Left lung (tissue), 10 donors: Measurements from ENCODE around the gene SLC39A1. TPM values are rescaled to one million over a fixed set of nuclear protein-coding genes. Genes with fewer than 3 reads are reported as not detected.
"Not testable (repeated sequence)": the region's sequence is repeated elsewhere in the genome, so short reads cannot be mapped to it uniquely, and the experiment has no call there.

Experiments
- ATAC-seq: fragments of 200-7000 bp; cut with Tn5 transposase; one replicate; pipeline ENCODE4 v1.9.1; 2020; ENCODE audit warnings: moderate library complexity
- DNase-seq, 4 donors: peaks; one replicate each; pipeline ENCODE4 v3.0.0-alpha.2; 2013 to 2020
- H3K27ac ChIP-seq, 2 donors: fragments of 200-600 bp; sonication (generic) in 1 of 2; one replicate each; pipeline versions ENCODE4 v1.5.0 to v1.8.0; 2020 to 2021
- H3K27me3 ChIP-seq, 2 donors: fragments of 200-600 bp; sonication (generic) in 1 of 2; one replicate each; pipeline versions ENCODE4 v1.5.0 to v1.8.0; 2020 to 2021
- H3K36me3 ChIP-seq, 2 donors: fragments of 200-600 bp; sonication (generic) in 1 of 2; one replicate each; pipeline versions ENCODE4 v1.5.0 to v1.8.0; 2020 to 2021
- H3K4me1 ChIP-seq, 2 donors: fragments of 200-600 bp; one replicate each; pipeline ENCODE4 v1.8.0; 2021
- H3K4me3 ChIP-seq, 2 donors: fragments of 200-600 bp; sonication (generic) in 1 of 2; one replicate each; pipeline versions ENCODE4 v1.5.0 to v1.8.0; 2020 to 2021; ENCODE audit warnings: mild to moderate bottlenecking in 1 of 2
- H3K9me3 ChIP-seq, 2 donors: fragments of 200-600 bp; sonication (generic) in 1 of 2; one replicate each; pipeline versions ENCODE4 v1.5.0 to v1.8.0; 2020 to 2021
- CTCF ChIP-seq, 2 donors: fragments of 200-600 bp; sonication (generic) in 1 of 2; IDR thresholded peaks; one replicate each; pipeline versions ENCODE4 v1.5.0 to v1.8.0; 2021; ENCODE audit warnings: antibody characterized with exemption in 2 of 2
- intact Hi-C, 2 donors: fragments of 100-400 bp; cut with DNase I; formaldehyde crosslinking; loops; one replicate each; pipeline versions ENCODE4 v1.11.2 to v1.14.2; 2022
- polyA plus RNA-seq, 6 donors: library from polyadenylated mRNA; unstranded; fragments of 120-200 nt; gene quantifications; one replicate each; pipeline ENCODE4 v1.2.1, GENCODE V29; 2013; ENCODE audit not compliant: insufficient read length in 6 of 6
- total RNA-seq, 2 donors: library from RNA; stranded (reverse); fragmentation: NEBNext Ultra II Directional; extraction: Animal tissue kit (Norgen Biotek cat#: 25700); gene quantifications; one replicate each; pipeline ENCODE4 v1.2.1, GENCODE V29; 2021
- donor health status: DM: no; HTN: yes; CAD: no.
- donor health status: DM: no; HTN: no; CAD: no.

Gene SLC39A1
- total and polyA plus RNA-seq, 8 donors: 59.1 to 185 (median 64.0) TPM

GRCh38 chr1:153984123-153984894 is 21.0 kb upstream of the SLC39A1 start:
- H3K9me3 ChIP-seq: no peaks in the 10 kb centered on the region
- no peak for TF ChIP-seq CTCF (IDR thresholded peaks at IDR 0.05)
- H3K36me3 ChIP-seq: peaks cover 0 to 30% of the 10 kb centered on the region in 2 donors
- intact Hi-C loops: loop anchor here in 1 of 2 donors (10.0 kb wide), 1 partner anchor 190 kb away; no protein-coding TSS in a partner anchor
- H3K27me3 ChIP-seq: no peaks in the 10 kb centered on the region
- peak overlapping the region; percentile 86 to 93 for H3K27ac ChIP-seq
- peaks cover 20 to 55% of the 10 kb centered on the region in 2 donors for H3K4me1 ChIP-seq
- H3K4me3 ChIP-seq: peak overlapping the region; percentile 54 to 70
- no peak for ATAC-seq
- DNase-seq: peak in 1 of 4 donors; percentile 72

- not testable (repeated sequence) for ATAC-seq, H3K27me3 ChIP-seq, H3K4me3 ChIP-seq, H3K9me3 ChIP-seq, DNase-seq
- H3K4me1 ChIP-seq: peaks cover 20 to 66% of the 10 kb centered on the region in 2 donors
- H3K27ac ChIP-seq: peak overlapping the region; percentile 19 to 28
- peaks cover 0 to 36% of the 10 kb centered on the region in 2 donors for H3K36me3 ChIP-seq
- intact Hi-C loops: loop anchor here in 1 of 2 donors (10.0 kb wide), 1 partner anchor 187 kb away; no protein-coding TSS in a partner anchor
These were observed 18.4 kb upstream of the SLC39A1 start for GRCh38 chr1:153981735-153982134.

- H3K27ac ChIP-seq, intact Hi-C loops, H3K9me3 ChIP-seq, ATAC-seq, H3K4me3 ChIP-seq, DNase-seq, H3K27me3 ChIP-seq: not testable (repeated sequence)
- Histone ChIP-seq H3K4me1 (peaks cover 17 to 61% of the 10 kb centered on the region in 2 donors), H3K36me3 (peaks cover 0 to 55% of the 10 kb centered on the region in 2 donors)
These were observed 15.8 kb upstream of the SLC39A1 start for GRCh38 chr1:153979091-153979490.

GRCh38 chr1:153978274-153978909 is 15.1 kb upstream of the SLC39A1 start:
- ATAC-seq (no peak), DNase-seq (no peak)
- H3K4me3 ChIP-seq: peak overlapping the region; percentile 98 to 99
- no peak for TF ChIP-seq CTCF (IDR thresholded peaks at IDR 0.05)
- intact Hi-C loops: no loop called here
- no peaks in the 10 kb centered on the region for H3K27me3 ChIP-seq
- no peaks in the 10 kb centered on the region for H3K9me3 ChIP-seq
- peak overlapping the region; percentile 90 for H3K27ac ChIP-seq
- peaks cover 0 to 59% of the 10 kb centered on the region in 2 donors for H3K36me3 ChIP-seq
- peaks cover 15 to 56% of the 10 kb centered on the region in 2 donors for H3K4me1 ChIP-seq

- ATAC-seq (peak; percentile 99), DNase-seq (peak in 3 of 4 donors; percentile 87 to 97 (median 94))
- peaks cover 0 to 57% of the 10 kb centered on the region in 2 donors for H3K36me3 ChIP-seq
- peaks cover 15 to 50% of the 10 kb centered on the region in 2 donors for H3K4me1 ChIP-seq
- no peaks in the 10 kb centered on the region for H3K27me3 ChIP-seq
- peak within 1 kb of the TSS; percentile 98 to 99 for H3K4me3 ChIP-seq
- no peaks in the 10 kb centered on the region for H3K9me3 ChIP-seq
- H3K27ac ChIP-seq: peak within 1 kb of the TSS; percentile 90
- no peak for TF ChIP-seq CTCF (IDR thresholded peaks at IDR 0.05)
- intact Hi-C loops: no loop called here
These were observed 14.2 kb upstream of the SLC39A1 start, which contains the start of gene JTB for GRCh38 chr1:153977250-153978240. Gene JTB (minus strand): TSS chr1:153977674. CDS start chr1:153977252, 422 bp downstream.
